ENCODE data around the gene PVRIG.

DNA sequence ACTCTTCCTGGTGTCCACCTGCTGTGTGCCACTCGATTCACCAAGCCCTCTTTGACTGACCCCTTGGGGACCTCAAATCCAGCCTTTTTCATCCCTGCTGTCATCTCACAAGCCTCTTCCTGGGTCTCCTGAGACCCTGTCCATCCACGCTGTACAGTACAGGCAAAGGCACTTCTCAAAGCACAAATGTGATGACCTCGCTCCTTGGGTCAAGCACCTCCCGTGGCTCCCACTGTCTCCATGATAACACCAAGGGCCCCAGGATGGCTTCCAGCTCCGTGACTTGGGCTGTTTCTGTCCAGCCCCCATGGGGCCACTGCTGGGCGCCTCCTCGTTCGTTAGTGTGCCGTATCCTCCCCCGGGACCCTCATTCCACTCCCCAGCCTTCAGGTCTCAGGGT is 28.7 kb downstream of the PVRIG start:
- TF ChIP-seq, protein P1, sequence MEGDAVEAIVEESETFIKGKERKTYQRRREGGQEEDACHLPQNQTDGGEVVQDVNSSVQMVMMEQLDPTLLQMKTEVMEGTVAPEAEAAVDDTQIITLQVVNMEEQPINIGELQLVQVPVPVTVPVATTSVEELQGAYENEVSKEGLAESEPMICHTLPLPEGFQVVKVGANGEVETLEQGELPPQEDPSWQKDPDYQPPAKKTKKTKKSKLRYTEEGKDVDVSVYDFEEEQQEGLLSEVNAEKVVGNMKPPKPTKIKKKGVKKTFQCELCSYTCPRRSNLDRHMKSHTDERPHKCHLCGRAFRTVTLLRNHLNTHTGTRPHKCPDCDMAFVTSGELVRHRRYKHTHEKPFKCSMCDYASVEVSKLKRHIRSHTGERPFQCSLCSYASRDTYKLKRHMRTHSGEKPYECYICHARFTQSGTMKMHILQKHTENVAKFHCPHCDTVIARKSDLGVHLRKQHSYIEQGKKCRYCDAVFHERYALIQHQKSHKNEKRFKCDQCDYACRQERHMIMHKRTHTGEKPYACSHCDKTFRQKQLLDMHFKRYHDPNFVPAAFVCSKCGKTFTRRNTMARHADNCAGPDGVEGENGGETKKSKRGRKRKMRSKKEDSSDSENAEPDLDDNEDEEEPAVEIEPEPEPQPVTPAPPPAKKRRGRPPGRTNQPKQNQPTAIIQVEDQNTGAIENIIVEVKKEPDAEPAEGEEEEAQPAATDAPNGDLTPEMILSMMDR (conservative IDR thresholded peaks at IDR 0.05; ENCODE audit: low read length): no peak
- TF ChIP-seq EZH2phosphoT487 (IDR thresholded peaks at IDR 0.05; ENCODE audit: borderline replicate concordance, low read depth, low read length): no peak

All from OCI-LY7 (cell line).